Endothelial cell of umbilical vein (primary cell): ENCODE measurements around the gene GPR25. TPM values are rescaled to one million over a fixed set of nuclear protein-coding genes. Genes with fewer than 3 reads are reported as not detected.

Experiments used
- BruUV-seq: library from RNA; stranded (reverse); fragments of 400-500 nt; replicated peaks from 2 replicates; lab custom pipeline; 2021; lab: Mats Ljungman, UMichigan
- CTCF ChIA-PET: fragments of 300-600, 350-600 bp; sonication (Branson Sonifier 250); formaldehyde crosslinking; loops from one replicate; lab custom pipeline; 2021; ENCODE audit warnings: antibody characterized with exemption, inconsistent platforms; lab: Charles Lee
- POLR2A ChIA-PET: fragments of 300-600, 350-600 bp; sonication (Branson Sonifier 250); formaldehyde crosslinking; loops from one replicate; lab custom pipeline; 2021; ENCODE audit warnings: antibody characterized with exemption, inconsistent platforms; lab: Charles Lee
- DNase-seq: peaks from one replicate; pipeline ENCODE4 v3.0.0-alpha.2; 2011; ENCODE audit warnings: low read depth, low spot score
- FAIRE-seq: peaks from 2 replicates; lab custom pipeline; 2011; peaks lifted over from hg19 to GRCh38; lab: Jason Lieb, UNC
- H2AFZ ChIP-seq: 2 replicates; pipeline ENCODE4 v1.6.0; 2012; ENCODE audit warnings: low read depth, low read length, control low read depth, inconsistent platforms
- H3K27ac ChIP-seq: 2 replicates; pipeline ENCODE4 v1.5.1; 2011; ENCODE audit warnings: low read depth, mild to moderate bottlenecking, control low read depth, low read length, moderate library complexity; ENCODE audit not compliant: insufficient read depth
- H3K27me3 ChIP-seq, 2 experiments: 2 replicates each; pipeline versions ENCODE4 v1.6.0 to v1.6.1; 2011; ENCODE audit warnings: low read length in 2 of 2, mixed read lengths in 1 of 2; ENCODE audit not compliant: control insufficient read depth in 2 of 2, insufficient read depth in 2 of 2
- H3K36me3 ChIP-seq, 2 experiments: 2 replicates in 1 of 2; 3 replicates in 1 of 2; pipeline ENCODE4 v1.5.1; 2011; ENCODE audit warnings: low read length in 2 of 2, mild to moderate bottlenecking in 1 of 2, moderate library complexity in 1 of 2; ENCODE audit not compliant: control insufficient read depth in 2 of 2, insufficient read depth in 2 of 2; ENCODE audit errors: extremely low read depth in 1 of 2
- H3K4me1 ChIP-seq: 3 replicates; pipeline ENCODE4 v1.5.1; 2011; ENCODE audit warnings: mild to moderate bottlenecking, low read length; ENCODE audit not compliant: control insufficient read depth, insufficient read depth; ENCODE audit errors: extremely low read depth
- H3K4me2 ChIP-seq: 2 replicates; pipeline ENCODE4 v1.6.1; 2011; ENCODE audit warnings: low read length, control low read depth, mixed read lengths; ENCODE audit not compliant: insufficient read depth
- H3K4me3 ChIP-seq, 3 experiments: fragments of 200-600 bp in 1 of 3; sonication (generic), shearing (Covaris generic) in 1 of 3; replicated peaks in 1 of 3; 2 replicates each; pipeline ENCODE4 v1.5.1; 2011 to 2016; ENCODE audit warnings: control low read depth in 3 of 3, low read length in 3 of 3, mild to moderate bottlenecking in 2 of 3, inconsistent platforms in 1 of 3, low read depth in 1 of 3, moderate library complexity in 1 of 3; ENCODE audit not compliant: insufficient read depth in 1 of 3
- H3K79me2 ChIP-seq: 2 replicates; pipeline ENCODE4 v1.6.0; 2012; ENCODE audit warnings: low read length, inconsistent platforms; ENCODE audit not compliant: control insufficient read depth, insufficient read depth
- H3K9ac ChIP-seq: replicated peaks from 2 replicates; pipeline ENCODE3; 2011; ENCODE audit warnings: low read length, control low read depth; ENCODE audit not compliant: insufficient read depth; ENCODE audit errors: extremely low read depth
- H3K9me1 ChIP-seq: replicated peaks from 3 replicates; pipeline ENCODE4 v1.6.0; 2011; ENCODE audit warnings: mild to moderate bottlenecking, low read length; ENCODE audit not compliant: control insufficient read depth, insufficient read depth; ENCODE audit errors: extremely low read depth
- H3K9me3 ChIP-seq: replicated peaks from 2 replicates; pipeline ENCODE4 v1.5.1; 2012; ENCODE audit warnings: low read length, inconsistent platforms; ENCODE audit not compliant: control insufficient read depth, insufficient read depth
- H4K20me1 ChIP-seq: replicated peaks from 2 replicates; pipeline ENCODE3; 2011; ENCODE audit warnings: mild to moderate bottlenecking, low read length; ENCODE audit not compliant: control insufficient read depth, insufficient read depth; ENCODE audit errors: extremely low read depth
- EZH2 ChIP-seq: IDR thresholded peaks from 2 replicates; pipeline ENCODE4 v1.6.1; 2012; ENCODE audit warnings: borderline replicate concordance, low read depth, mild to moderate bottlenecking, moderate library complexity, low read length, inconsistent platforms; ENCODE audit not compliant: severe bottlenecking
- FOS ChIP-seq: IDR thresholded peaks from 2 replicates; pipeline ENCODE4 v1.6.1; 2011; ENCODE audit warnings: mild to moderate bottlenecking, low read length, moderate library complexity, borderline replicate concordance; ENCODE audit not compliant: insufficient read depth
- GATA2 ChIP-seq: IDR thresholded peaks from 2 replicates; pipeline ENCODE4 v1.7.0; 2011; ENCODE audit warnings: low read depth, mild to moderate bottlenecking, moderate library complexity, mixed read lengths, low read length; ENCODE audit not compliant: insufficient read length, insufficient read depth
- JUN ChIP-seq: IDR thresholded peaks from 2 replicates; pipeline ENCODE4 v1.6.1; 2011; ENCODE audit warnings: borderline replicate concordance, low read depth; ENCODE audit not compliant: insufficient read length, insufficient read depth
- MYC ChIP-seq: IDR thresholded peaks from one replicate; pipeline ENCODE4 v1.6.1; 2011; ENCODE audit warnings: mild to moderate bottlenecking, low read depth, low read length
- POLR2A ChIP-seq: IDR thresholded peaks from 2 replicates; pipeline ENCODE4 v1.6.1; 2012; ENCODE audit warnings: low read depth, mild to moderate bottlenecking, control low read depth, low read length
- POLR2AphosphoS5 ChIP-seq: IDR thresholded peaks from 2 replicates; pipeline ENCODE4 v1.6.1; 2012; ENCODE audit warnings: low read depth, mild to moderate bottlenecking, control low read depth, low read length, moderate library complexity; ENCODE audit not compliant: insufficient read depth
- dilution Hi-C: fragments of 300-500 bp; cut with MboI; formaldehyde crosslinking; loops from one replicate; pipeline ENCODE4 v1.15.0; 2019; ENCODE audit warnings: low sequenced_read_pairs; ENCODE audit not compliant: extremely low pct_ligation_motif_present
- intact Hi-C: fragments of 100-400 bp; cut with micrococcal nuclease; formaldehyde crosslinking; loops from one replicate; pipeline ENCODE4 v1.10.0; 2022
- polyA plus RNA-seq, 4 experiments: library from polyadenylated mRNA; depleted of rRNA in 3 of 4; stranded (reverse) in 3 of 4; unstranded in 1 of 4; fragments of >200 nt; gene quantifications; 2 replicates each; pipeline versions ENCODE4 v1.2.1 to v1.2.3, GENCODE V29; 2011 to 2012; ENCODE audit warnings: missing spikeins in 1 of 4
- total RNA-seq: library from RNA; stranded (reverse); gene quantifications from 2 replicates; pipeline ENCODE4 v1.2.3, GENCODE V29; 2021
- TF ChIP-seq, protein P1 (sequence below), 2 donors: IDR thresholded peaks; 1 replicate in 1 of 2; 2 replicates in 1 of 2; pipeline ENCODE4 v1.5.1; 2011; ENCODE audit warnings: low read length in 2 of 2, mild to moderate bottlenecking in 2 of 2, moderate library complexity in 2 of 2, control low read depth in 1 of 2, inconsistent platforms in 1 of 2, low read depth in 1 of 2; ENCODE audit not compliant: insufficient read depth in 1 of 2; ENCODE audit errors: extremely low read depth in 1 of 2
- TF ChIP-seq, protein P2 (sequence below): IDR thresholded peaks from 2 replicates; pipeline ENCODE4 v1.6.1; 2011; ENCODE audit not compliant: insufficient read depth, insufficient read length

GPR25 gene
- total and polyA plus RNA-seq, 2 donors (not counting 3 experiments of a cell fraction or from before 2014, with no cell fraction given): not detected

DNA sequence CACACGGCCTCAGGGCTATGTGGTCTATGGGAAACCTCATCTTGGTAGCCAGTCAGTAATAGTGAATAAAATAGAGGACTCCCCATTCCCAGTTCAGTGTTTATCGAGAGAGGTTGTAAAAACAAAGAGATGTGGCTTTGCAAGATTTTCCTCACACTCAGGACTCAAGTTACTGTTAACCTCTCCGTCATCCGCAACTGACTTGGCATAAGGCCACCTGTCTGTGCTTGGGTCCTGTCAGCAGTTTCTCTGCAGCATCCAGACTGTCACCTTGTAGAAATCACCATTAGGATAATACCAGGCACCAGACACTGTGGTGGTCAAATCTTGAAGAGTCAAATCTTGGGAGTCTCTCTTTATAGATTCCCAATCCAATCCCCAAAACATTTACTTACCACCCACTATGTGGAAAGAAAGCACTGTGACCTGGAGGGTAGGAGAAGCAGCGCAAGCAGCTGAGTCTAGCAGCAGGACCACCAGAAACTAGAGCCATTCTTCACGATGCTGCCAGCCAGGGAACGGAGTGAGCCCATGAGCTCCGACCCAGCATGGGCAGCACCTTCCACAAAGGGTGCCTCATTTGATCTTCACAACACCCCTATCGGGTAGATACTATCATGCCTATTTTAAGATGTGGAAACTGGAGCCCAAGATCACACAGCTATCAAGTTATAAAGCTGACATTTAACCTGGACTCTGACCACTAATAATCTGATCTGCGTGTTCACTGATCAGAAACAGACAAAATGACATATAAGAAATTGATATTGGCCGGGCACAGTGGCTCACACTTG, 5.6 kb upstream of the GPR25 start:
- Histone ChIP-seq H3K79me2 (no peaks in the 10 kb centered on the region), H3K27ac (no peak overlapping the region), H3K4me1 (no peaks in the 10 kb centered on the region), H3K27me3 (peaks cover 15 to 16% of the 10 kb centered on the region in 2 experiments), H4K20me1 (no peaks in the 10 kb centered on the region), H3K4me3 (no peak overlapping the region), H3K36me3 (peaks cover 0 to 4% of the 10 kb centered on the region in 2 experiments), H2AFZ (no peak overlapping the region), H3K9me3 (no peaks in the 10 kb centered on the region), H3K9me1 (no peaks in the 10 kb centered on the region), H3K4me2 (no peak overlapping the region), H3K9ac (no peak overlapping the region)
- POLR2A ChIA-PET: no interaction called here
- FAIRE-seq (no peak), DNase-seq (no peak)
- BruUV-seq: no TSS peak
- intact Hi-C loops: no loop called here
- CTCF ChIA-PET: interaction anchor here (1.4 to 3.3 kb wide), 3 partner anchors 245 to 308 kb away, joined by 5 to 10 read pairs (median 7); no protein-coding TSS in a partner anchor
- TF ChIP-seq, protein P1, sequence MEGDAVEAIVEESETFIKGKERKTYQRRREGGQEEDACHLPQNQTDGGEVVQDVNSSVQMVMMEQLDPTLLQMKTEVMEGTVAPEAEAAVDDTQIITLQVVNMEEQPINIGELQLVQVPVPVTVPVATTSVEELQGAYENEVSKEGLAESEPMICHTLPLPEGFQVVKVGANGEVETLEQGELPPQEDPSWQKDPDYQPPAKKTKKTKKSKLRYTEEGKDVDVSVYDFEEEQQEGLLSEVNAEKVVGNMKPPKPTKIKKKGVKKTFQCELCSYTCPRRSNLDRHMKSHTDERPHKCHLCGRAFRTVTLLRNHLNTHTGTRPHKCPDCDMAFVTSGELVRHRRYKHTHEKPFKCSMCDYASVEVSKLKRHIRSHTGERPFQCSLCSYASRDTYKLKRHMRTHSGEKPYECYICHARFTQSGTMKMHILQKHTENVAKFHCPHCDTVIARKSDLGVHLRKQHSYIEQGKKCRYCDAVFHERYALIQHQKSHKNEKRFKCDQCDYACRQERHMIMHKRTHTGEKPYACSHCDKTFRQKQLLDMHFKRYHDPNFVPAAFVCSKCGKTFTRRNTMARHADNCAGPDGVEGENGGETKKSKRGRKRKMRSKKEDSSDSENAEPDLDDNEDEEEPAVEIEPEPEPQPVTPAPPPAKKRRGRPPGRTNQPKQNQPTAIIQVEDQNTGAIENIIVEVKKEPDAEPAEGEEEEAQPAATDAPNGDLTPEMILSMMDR (IDR thresholded peaks at IDR 0.05; ENCODE audit: extremely low read depth in 1 of 2, insufficient read depth in 1 of 2, low read depth in 1 of 2, low read length in 2 of 2): no peak
- TF ChIP-seq, protein P2, sequence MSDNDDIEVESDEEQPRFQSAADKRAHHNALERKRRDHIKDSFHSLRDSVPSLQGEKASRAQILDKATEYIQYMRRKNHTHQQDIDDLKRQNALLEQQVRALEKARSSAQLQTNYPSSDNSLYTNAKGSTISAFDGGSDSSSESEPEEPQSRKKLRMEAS: no peak
- no peak for TF ChIP-seq JUN
- no peak for TF ChIP-seq EZH2
- TF ChIP-seq POLR2AphosphoS5: no peak
- TF ChIP-seq POLR2A: no peak
- no peak for TF ChIP-seq FOS
- TF ChIP-seq MYC: no peak
- TF ChIP-seq GATA2: no peak
- dilution Hi-C loops: no loop called here
